H1 (cell line): ENCODE data around the gene FOXL2. TPM values are rescaled to one million over a fixed set of nuclear protein-coding genes. Genes with fewer than 3 reads are reported as not detected.

Experiments used
- CTCF ChIA-PET: fragments of 300-600 bp; sonication (Branson Sonifier 250); formaldehyde crosslinking; loops from one replicate; lab custom pipeline; 2021; ENCODE audit not compliant: partially characterized antibody; lab: Charles Lee
- POLR2A ChIA-PET: fragments of 300-600 bp; sonication (Branson Sonifier 250); formaldehyde crosslinking; loops from one replicate; lab custom pipeline; 2021; ENCODE audit warnings: inconsistent platforms; ENCODE audit not compliant: partially characterized antibody; lab: Charles Lee
- DNase-seq, 2 experiments: peaks; one replicate each; pipeline versions ENCODE4 v3.0.0 to v3.0.0-alpha.2; 2010 to 2022; ENCODE audit warnings: low spot score in 2 of 2, low read depth in 1 of 2, mixed read lengths in 1 of 2
- FAIRE-seq: peaks from 2 replicates; lab custom pipeline; 2011; peaks lifted over from hg19 to GRCh38; lab: Jason Lieb, UNC
- H2AFZ ChIP-seq: 2 replicates; pipeline ENCODE4 v1.8.1; 2012; ENCODE audit warnings: low read length, inconsistent platforms
- H2AK5ac ChIP-seq: 2 replicates; pipeline ENCODE4 v1.6.1; 2013; ENCODE audit warnings: low read depth, low read length
- H2BK120ac ChIP-seq: replicated peaks from 2 replicates; pipeline ENCODE3; 2013; ENCODE audit warnings: low read depth, low read length, inconsistent platforms
- H2BK12ac ChIP-seq: 2 replicates; pipeline ENCODE4 v1.6.1; 2013; ENCODE audit warnings: low read depth, low read length
- H2BK15ac ChIP-seq: 2 replicates; pipeline ENCODE4 v1.6.1; 2013; ENCODE audit warnings: low read length
- H2BK20ac ChIP-seq: 2 replicates; pipeline ENCODE4 v1.6.1; 2013; ENCODE audit warnings: low read length
- H2BK5ac ChIP-seq: 2 replicates; pipeline ENCODE4 v1.6.1; 2013; ENCODE audit warnings: low read depth, low read length
- H3K14ac ChIP-seq: 2 replicates; pipeline ENCODE4 v1.6.1; 2013; ENCODE audit warnings: inconsistent platforms; ENCODE audit not compliant: insufficient read length
- H3K18ac ChIP-seq: 2 replicates; pipeline ENCODE4 v1.6.1; 2013; ENCODE audit warnings: low read length; ENCODE audit errors: extremely low read depth
- H3K23ac ChIP-seq: 2 replicates; pipeline ENCODE4 v1.6.1; 2013; ENCODE audit warnings: inconsistent platforms; ENCODE audit not compliant: insufficient read length
- H3K23me2 ChIP-seq: 2 replicates; pipeline ENCODE4 v1.6.1; 2013; ENCODE audit warnings: low read depth, low read length
- H3K27ac ChIP-seq: 2 replicates; pipeline ENCODE4 v1.6.1; 2011; ENCODE audit warnings: low read depth, low read length, inconsistent platforms
- H3K27me3 ChIP-seq, 4 experiments: replicated peaks in 1 of 4; 1 replicate in 1 of 4; 2 replicates in 3 of 4; pipeline versions ENCODE4 v1.6.1 to v1.8.1; 2011 to 2013; ENCODE audit warnings: low read length in 3 of 4, mild to moderate bottlenecking in 3 of 4, inconsistent platforms in 2 of 4, mixed read lengths in 2 of 4, moderate library complexity in 1 of 4; ENCODE audit not compliant: control insufficient read depth in 3 of 4, insufficient read depth in 3 of 4; ENCODE audit errors: extremely low read depth in 1 of 4
- H3K36me3 ChIP-seq, 4 experiments: 2 replicates each; pipeline versions ENCODE4 v1.6.1 to v1.8.1; 2011 to 2013; ENCODE audit warnings: mild to moderate bottlenecking in 4 of 4, low read length in 3 of 4, moderate library complexity in 2 of 4, control low read depth in 1 of 4, inconsistent platforms in 1 of 4; ENCODE audit not compliant: insufficient read depth in 4 of 4, control insufficient read depth in 2 of 4
- H3K4ac ChIP-seq: replicated peaks from 2 replicates; pipeline ENCODE3; 2013; ENCODE audit warnings: low read length, low read depth, mixed read lengths, inconsistent platforms; ENCODE audit not compliant: insufficient read length
- H3K4me1 ChIP-seq, 4 experiments: replicated peaks in 1 of 4; 1 replicate in 1 of 4; 2 replicates in 3 of 4; pipeline versions ENCODE4 v1.6.1 to v1.8.1; 2011 to 2013; ENCODE audit warnings: low read length in 3 of 4, inconsistent platforms in 2 of 4, mixed read lengths in 1 of 4; ENCODE audit not compliant: insufficient read depth in 4 of 4, control insufficient read depth in 3 of 4
- H3K4me2 ChIP-seq, 2 experiments: 2 replicates each; pipeline versions ENCODE4 v1.6.1 to v1.8.1; 2011 to 2013; ENCODE audit warnings: low read depth in 2 of 2, low read length in 2 of 2, control low read depth in 1 of 2, inconsistent platforms in 1 of 2, mild to moderate bottlenecking in 1 of 2; ENCODE audit not compliant: insufficient read depth in 1 of 2
- H3K4me3 ChIP-seq, 4 experiments: fragments of 200-600, 300-600 bp in 1 of 4; sonication (generic), shearing (Covaris generic), sonication (Bioruptor Twin) in 1 of 4; 2 replicates each; pipeline versions ENCODE4 v1.5.1 to v1.8.1; 2011 to 2016; ENCODE audit warnings: low read length in 4 of 4, low read depth in 3 of 4, control low read depth in 2 of 4, inconsistent platforms in 2 of 4, mild to moderate bottlenecking in 2 of 4, mixed read lengths in 1 of 4, moderate library complexity in 1 of 4; ENCODE audit not compliant: insufficient read depth in 2 of 4; ENCODE audit errors: extremely low read depth in 1 of 4
- H3K56ac ChIP-seq: replicated peaks from 2 replicates; pipeline ENCODE3; 2013; ENCODE audit warnings: low read depth, mild to moderate bottlenecking, mixed read lengths, low read length, inconsistent platforms; ENCODE audit not compliant: insufficient read length
- H3K79me1 ChIP-seq: 2 replicates; pipeline ENCODE4 v1.6.1; 2013; ENCODE audit warnings: low read depth, low read length, control low read depth
- H3K79me2 ChIP-seq, 2 experiments: 2 replicates each; pipeline versions ENCODE4 v1.6.1 to v1.8.1; 2012 to 2013; ENCODE audit warnings: low read length in 2 of 2, mild to moderate bottlenecking in 2 of 2, inconsistent platforms in 1 of 2; ENCODE audit not compliant: insufficient read depth in 2 of 2, control insufficient read depth in 1 of 2
- H3K9ac ChIP-seq, 4 experiments: replicated peaks in 1 of 4; 1 replicate in 1 of 4; 2 replicates in 3 of 4; pipeline versions ENCODE4 v1.6.1 to v1.8.1; 2011 to 2013; ENCODE audit warnings: low read depth in 3 of 4, low read length in 3 of 4, control low read depth in 2 of 4, mild to moderate bottlenecking in 2 of 4, moderate library complexity in 2 of 4, inconsistent platforms in 1 of 4; ENCODE audit errors: extremely low read depth in 1 of 4
- H3K9me3 ChIP-seq, 2 experiments: 2 replicates each; pipeline versions ENCODE4 v1.6.1 to v1.8.1; 2012 to 2013; ENCODE audit warnings: mild to moderate bottlenecking in 2 of 2, moderate library complexity in 2 of 2, control low read depth in 1 of 2, inconsistent platforms in 1 of 2, low read depth in 1 of 2, low read length in 1 of 2, mixed read lengths in 1 of 2; ENCODE audit not compliant: insufficient read depth in 2 of 2
- H4K20me1 ChIP-seq, 2 experiments: replicated peaks in 1 of 2; 2 replicates each; pipeline versions ENCODE3 to v1.8.1; 2011 to 2013; ENCODE audit warnings: inconsistent platforms in 2 of 2, low read length in 2 of 2, mild to moderate bottlenecking in 1 of 2; ENCODE audit not compliant: insufficient read depth in 2 of 2, control insufficient read depth in 1 of 2
- H4K5ac ChIP-seq: 2 replicates; pipeline ENCODE4 v1.6.1; 2013; ENCODE audit warnings: low read length, low read depth, mixed read lengths, inconsistent platforms; ENCODE audit not compliant: insufficient read length
- H4K8ac ChIP-seq: 2 replicates; pipeline ENCODE4 v1.8.0; 2013; ENCODE audit warnings: mild to moderate bottlenecking, moderate library complexity, low read length, inconsistent platforms; ENCODE audit not compliant: insufficient read depth; ENCODE audit errors: extremely low read depth
- H4K91ac ChIP-seq: replicated peaks from 2 replicates; pipeline ENCODE3; 2013; ENCODE audit warnings: low read length, mixed read lengths, inconsistent platforms; ENCODE audit not compliant: insufficient read length
- CBX8 ChIP-seq: fragments of 300-800, 300-1000 bp; sonication (generic); IDR thresholded peaks from 2 replicates; pipeline ENCODE4 v1.7.1; 2016; ENCODE audit warnings: low read depth, low read length, borderline replicate concordance
- EP300 ChIP-seq, 2 experiments: IDR thresholded peaks; 1 replicate in 1 of 2; 2 replicates in 1 of 2; pipeline ENCODE4 v1.6.1; 2011 to 2012; ENCODE audit warnings: low read depth in 2 of 2, low read length in 2 of 2, mild to moderate bottlenecking in 2 of 2, borderline replicate concordance in 1 of 2, inconsistent platforms in 1 of 2, moderate library complexity in 1 of 2
- JUND ChIP-seq: IDR thresholded peaks from 2 replicates; pipeline ENCODE4 v1.6.1; 2011; ENCODE audit warnings: mild to moderate bottlenecking, improper control_type of control experiment, low read length
- KDM4A ChIP-seq: IDR thresholded peaks from one replicate; pipeline ENCODE4 v1.7.1; 2012; ENCODE audit warnings: low read depth, mild to moderate bottlenecking, moderate library complexity, low read length, inconsistent platforms; ENCODE audit not compliant: severe bottlenecking
- POLR2AphosphoS5 ChIP-seq: IDR thresholded peaks from 2 replicates; pipeline ENCODE4 v1.6.1; 2011; ENCODE audit warnings: low read depth, low read length
- POU5F1 ChIP-seq: IDR thresholded peaks from 2 replicates; pipeline ENCODE4 v1.6.1; 2011; ENCODE audit warnings: low read depth, mild to moderate bottlenecking, low read length, moderate library complexity
- SIN3A ChIP-seq, 2 experiments: IDR thresholded peaks in 1 of 2; conservative IDR thresholded peaks in 1 of 2; 2 replicates each; pipeline ENCODE4 v1.6.1; 2011 to 2012; ENCODE audit warnings: low read length in 2 of 2, improper control_type of control experiment in 1 of 2, low read depth in 1 of 2, mild to moderate bottlenecking in 1 of 2
- TAF1 ChIP-seq: IDR thresholded peaks from 2 replicates; pipeline ENCODE4 v1.6.1; 2011; ENCODE audit warnings: mild to moderate bottlenecking, low read depth, low read length
- TCF12 ChIP-seq: IDR thresholded peaks from 2 replicates; pipeline ENCODE4 v1.6.1; 2011; ENCODE audit warnings: low read depth, mild to moderate bottlenecking, low read length
- WGBS, 2 experiments: shearing (Covaris generic) in 1 of 2; methylation state at CpG; one replicate each; pipeline versions ENCODE4 v1.1.6 to v1.1.7; 2013 to 2015; ENCODE audit warnings: low lambda C conversion rate in 2 of 2, mixed read lengths in 2 of 2, inconsistent platforms in 1 of 2, low coverage in 1 of 2, missing lambda C conversion rate in 1 of 2; ENCODE audit not compliant: insufficient replicate concordance in 2 of 2, insufficient coverage in 1 of 2, insufficient read length in 1 of 2; ENCODE audit errors: extremely low coverage in 1 of 2, missing lambda C conversion rate in 1 of 2; 5-methylcytosine and 5-hydroxymethylcytosine counted together
- polyA plus RNA-seq, 7 experiments: library from polyadenylated mRNA; depleted of rRNA in 3 of 7; stranded (reverse) in 5 of 7; unstranded in 2 of 7; fragments of >200 nt in 5 of 7; fragments of 200-250 nt in 2 of 7; gene quantifications; 1 replicate in 5 of 7; 2 replicates in 1 of 7; 4 replicates in 1 of 7; pipeline versions ENCODE4 v1.2.1 to v1.2.3, GENCODE V29; 2011 to 2013; ENCODE audit warnings: missing spikeins in 2 of 7, mixed read lengths in 2 of 7
- total RNA-seq: library from RNA; stranded (reverse); fragmentation: NEBNext Ultra II Directional; extraction: Animal tissue kit (Norgen Biotek cat#: 25700); gene quantifications from 2 replicates; pipeline ENCODE4 v1.2.1, GENCODE V29; 2021

The FOXL2 gene
- total and polyA plus RNA-seq, 2 of the 8 experiments (the other 6 are each of a cell fraction or from before 2014, with no cell fraction given): 0.59 to 2.4 TPM

DNA sequence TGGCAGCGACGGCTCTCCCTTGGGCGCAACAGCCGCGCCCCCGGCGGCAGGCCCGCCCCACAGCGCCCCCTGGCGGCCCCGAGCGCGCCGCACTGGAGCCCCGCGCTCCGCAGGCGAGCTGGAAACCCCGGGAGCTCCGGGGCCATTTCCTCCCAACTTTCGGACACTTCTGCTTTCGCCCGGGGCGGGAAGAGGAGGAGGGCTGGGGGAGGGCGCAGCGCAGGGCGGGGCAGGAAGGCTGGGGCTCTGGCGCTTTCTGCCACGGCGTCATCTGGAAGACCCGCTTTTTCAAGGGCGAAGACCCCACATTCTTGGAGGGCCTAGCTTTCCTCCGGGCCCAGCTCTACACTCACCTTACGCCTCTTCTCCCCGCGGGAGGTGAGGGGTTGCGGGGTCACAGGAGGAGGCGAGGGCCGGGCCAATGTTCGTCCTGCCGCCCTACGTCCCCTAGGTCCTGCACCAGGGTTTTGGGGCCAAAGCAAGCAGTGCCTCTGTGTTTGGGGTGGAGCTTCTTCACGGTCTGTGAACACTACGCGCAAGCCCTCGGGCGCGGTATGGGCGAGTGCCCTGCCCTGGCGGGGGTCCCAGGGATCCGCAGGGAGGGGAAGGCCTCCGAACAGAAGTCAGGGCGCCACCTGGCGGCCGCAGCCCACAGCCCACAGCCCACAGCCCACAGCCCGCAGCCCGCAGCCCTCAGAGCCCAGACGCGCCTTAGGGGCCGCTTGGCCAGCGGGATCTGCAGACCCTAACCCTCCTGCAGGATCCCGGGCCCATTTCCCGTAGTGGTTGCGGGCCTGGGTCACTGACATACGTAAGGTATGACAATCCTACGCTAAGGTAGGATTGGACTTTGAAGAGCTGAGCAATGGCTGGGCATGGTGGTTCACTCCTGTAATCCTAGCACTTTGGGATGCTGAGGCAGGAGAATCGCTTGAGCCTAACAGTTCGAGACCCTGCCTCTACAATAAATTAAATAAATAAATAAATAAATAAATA, 31.1 kb downstream of the FOXL2 start:
- H3K18ac ChIP-seq: peak overlapping the region; percentile 76; the same call in 1 of the 2 replicates
- peak overlapping the region; percentile 56 to 82 (median 73) for H3K9ac ChIP-seq
- H3K4ac ChIP-seq: no peak overlapping the region
- WGBS, 2 experiments: 9% methylated on average over 40 of the region's 68 CpGs; no CpG with 5 or more reads in 1 of the 2 experiments
- ChIA-PET CTCF (interaction anchor here (0.6 to 15.4 kb wide), 81 partner anchors 8 to 566 kb away, joined by 3 to 322 read pairs (median 7); partner anchors contain the start of genes CEP70, FOXL2, FOXL2NB and PIK3CB), POLR2A (interaction anchor here (0.6 to 2.1 kb wide), 21 partner anchors 17 to 439 kb away, joined by 3 to 12 read pairs (median 4); partner anchors contain the start of genes CEP70, FAIM, FOXL2 and FOXL2NB)
- peak overlapping the region; percentile 100 for H4K91ac ChIP-seq
- H3K27ac ChIP-seq: peak overlapping the region; percentile 65
- H3K4me1 ChIP-seq: peaks cover 0 to 4% (median under 1%) of the 10 kb centered on the region in 4 experiments; a peak in 2 of 7 replicates
- no peak overlapping the region for H3K14ac ChIP-seq
- no peaks in the 10 kb centered on the region for H3K36me3 ChIP-seq
- 0 out of 2 replicates have a peak overlapping the region, but pooled peaks have one; percentile 15 for H2BK20ac ChIP-seq
- H3K79me2 ChIP-seq: no peaks in the 10 kb centered on the region
- H3K4me3 ChIP-seq: peak overlapping the region; percentile 44 to 89 (median 86)
- H4K20me1 ChIP-seq: no peaks in the 10 kb centered on the region
- FAIRE-seq (no peak), DNase-seq (peak in 1 of 2 experiments; percentile 98)
- H3K4me2 ChIP-seq: peak overlapping the region; percentile 38 to 88
- no peak overlapping the region for H2AK5ac ChIP-seq
- peak overlapping the region; percentile 94 for H2BK12ac ChIP-seq
- peak overlapping the region; percentile 60 for H4K5ac ChIP-seq
- peaks cover 3% of the 10 kb centered on the region; the same call in 1 of the 2 replicates for H3K23me2 ChIP-seq
- H2BK15ac ChIP-seq: 0 out of 2 replicates have a peak overlapping the region, but pooled peaks have one; percentile 99
- peak overlapping the region; percentile 83 for H3K56ac ChIP-seq
- H2BK120ac ChIP-seq: peak overlapping the region; percentile 92
- H3K23ac ChIP-seq: no peak overlapping the region
- no peaks in the 10 kb centered on the region for H3K27me3 ChIP-seq
- peak overlapping the region; percentile 90; the same call in 1 of the 2 replicates for H2AFZ ChIP-seq
- peak overlapping the region; percentile 98 for H4K8ac ChIP-seq
- no peaks in the 10 kb centered on the region for H3K9me3 ChIP-seq
- no peaks in the 10 kb centered on the region for H3K79me1 ChIP-seq
- peak overlapping the region; percentile 96 for H2BK5ac ChIP-seq
- TF ChIP-seq SIN3A (conservative IDR thresholded peaks at IDR 0.05 in 1 of 2, IDR thresholded peaks at IDR 0.05 in 1 of 2; ENCODE audit: low read depth in 1 of 2, low read length in 2 of 2): 0 out of 4 replicates have a peak, but pooled peaks of 1 of the 2 experiments have one; percentile 0
- TF ChIP-seq POLR2AphosphoS5: peak; percentile 60
- peak; percentile 88 for TF ChIP-seq KDM4A
- peak in 1 of 2 experiments; percentile 50; a peak in 1 of 3 replicates for TF ChIP-seq EP300 (IDR thresholded peaks at IDR 0.05; ENCODE audit: borderline replicate concordance in 1 of 2, low read depth in 2 of 2, low read length in 2 of 2)
- TF ChIP-seq TCF12: no peak
- no peak for TF ChIP-seq JUND
- TF ChIP-seq CBX8: no peak
- peak; percentile 56; the same call in 1 of the 2 replicates for TF ChIP-seq TAF1
- no peak for TF ChIP-seq POU5F1
